Calu3 (cell line): ENCODE results near the gene ARHGEF12. TPM values are rescaled to one million over a fixed set of nuclear protein-coding genes. Genes with fewer than 3 reads are reported as not detected.

ENCODE experiments used
- BruUV-seq: library from RNA; stranded (reverse); fragments of 400-500 nt; replicated peaks from 2 replicates; lab custom pipeline; 2021; lab: Mats Ljungman, UMichigan
- CTCF ChIA-PET: fragments of 300-600 bp; sonication (Branson Sonifier 250); formaldehyde crosslinking; loops from one replicate; lab custom pipeline; 2022; ENCODE audit warnings: antibody characterized with exemption; lab: Charles Lee
- DNase-seq: peaks from one replicate; pipeline ENCODE4 v3.0.0; 2022
- H3K27ac Mint-ChIP-seq: one replicate; pipeline ENCODE4 v1.8.0; 2022; ENCODE audit warnings: mixed read lengths; ENCODE audit not compliant: unreplicated experiment
- H3K27me3 Mint-ChIP-seq: one replicate; pipeline ENCODE4 v1.8.0; 2022; ENCODE audit warnings: mixed read lengths; ENCODE audit not compliant: unreplicated experiment
- H3K36me3 Mint-ChIP-seq: one replicate; pipeline ENCODE4 v1.8.0; 2022; ENCODE audit warnings: mild to moderate bottlenecking, moderate library complexity, mixed read lengths; ENCODE audit not compliant: insufficient read depth, unreplicated experiment
- H3K4me1 Mint-ChIP-seq: one replicate; pipeline ENCODE4 v1.8.0; 2022; ENCODE audit warnings: mild to moderate bottlenecking, low read depth, mixed read lengths; ENCODE audit not compliant: unreplicated experiment
- H3K4me3 Mint-ChIP-seq: one replicate; pipeline ENCODE4 v1.8.0; 2022; ENCODE audit warnings: mild to moderate bottlenecking, low read depth, moderate library complexity, mixed read lengths; ENCODE audit not compliant: unreplicated experiment
- H3K9me3 Mint-ChIP-seq: one replicate; pipeline ENCODE4 v1.8.0; 2022; ENCODE audit warnings: low read depth, mixed read lengths; ENCODE audit not compliant: unreplicated experiment
- CTCF ChIP-seq: fragments of 200-600 bp; IDR thresholded peaks from one replicate; pipeline ENCODE4 v1.8.0; 2022; ENCODE audit warnings: antibody characterized with exemption; ENCODE audit not compliant: unreplicated experiment
- intact Hi-C: fragments of 100-400 bp; cut with micrococcal nuclease; formaldehyde crosslinking; loops from one replicate; pipeline ENCODE4 v1.10.0; 2022; ENCODE audit not compliant: unreplicated experiment
- total RNA-seq: library from RNA; stranded (reverse); gene quantifications from 2 replicates; pipeline ENCODE4 v1.2.3, GENCODE V29; 2022

Gene ARHGEF12
- total RNA-seq, 1 experiment from 2014 or later = 50.0 TPM

DNA sequence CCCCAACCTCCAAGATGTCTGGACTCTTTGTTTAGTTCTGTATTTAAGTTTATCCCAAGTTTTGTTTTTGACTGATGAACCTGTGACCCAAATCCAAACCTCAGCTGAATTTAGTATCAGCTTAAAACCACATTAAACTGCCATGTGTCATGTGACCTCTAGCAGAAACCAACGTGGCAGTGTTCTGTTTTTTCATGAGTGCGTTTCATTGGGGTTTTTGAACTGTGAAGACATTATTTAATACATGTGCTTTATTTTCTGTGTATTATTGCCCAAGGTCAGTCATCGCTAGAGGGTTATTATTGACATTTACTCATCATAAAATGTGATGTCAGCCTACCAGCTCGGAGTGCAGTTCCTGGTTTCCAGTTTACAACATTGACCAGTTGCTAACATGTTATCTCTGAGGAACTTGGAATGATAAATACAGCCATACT is 9.3 kb upstream of the ARHGEF12 start:
- CTCF ChIA-PET = no interaction called here
- Mint-ChIP-seq H3K27me3 (no peaks in the 10 kb centered on the region), H3K4me1 (peaks cover 23% of the 10 kb centered on the region), H3K4me3 (no peak overlapping the region), H3K27ac (no peak overlapping the region), H3K9me3 (no peaks in the 10 kb centered on the region), H3K36me3 (peaks cover 19% of the 10 kb centered on the region)
- BruUV-seq = no TSS peak
- intact Hi-C loops = no loop called here
- no peak for TF ChIP-seq CTCF
- no peak for DNase-seq

- no peak for DNase-seq
- Mint-ChIP-seq H3K9me3 (no peaks in the 10 kb centered on the region), H3K4me3 (no peak overlapping the region), H3K36me3 (peaks cover 19% of the 10 kb centered on the region), H3K4me1 (peaks cover 25% of the 10 kb centered on the region), H3K27ac (no peak overlapping the region), H3K27me3 (no peaks in the 10 kb centered on the region)
- intact Hi-C loops = no loop called here
- CTCF ChIA-PET = no interaction called here
- no peak for TF ChIP-seq CTCF
- no TSS peak for BruUV-seq
Observed at GRCh38 chr11:120327311-120327710, 8.9 kb upstream of the ARHGEF12 start.

DNA sequence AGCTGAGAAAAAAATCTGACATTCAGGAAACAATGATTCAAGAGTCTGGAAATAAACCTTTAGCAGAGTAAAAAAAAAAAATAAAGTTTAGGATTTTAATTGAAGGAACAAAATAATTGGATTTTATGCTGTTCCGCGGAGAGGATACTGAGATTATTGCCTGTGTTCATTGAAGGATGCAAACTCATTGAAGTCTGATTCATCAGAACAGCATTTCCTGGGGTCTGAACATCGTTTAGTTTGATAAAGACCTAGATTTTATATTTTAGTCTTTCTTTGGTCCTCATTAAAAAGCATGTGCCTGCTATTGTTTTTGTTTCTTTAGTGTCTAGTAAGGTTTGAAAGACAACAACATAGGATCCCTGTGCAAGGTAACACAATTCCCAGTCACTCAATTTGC is 6.7 kb upstream of the ARHGEF12 start:
- BruUV-seq = no TSS peak
- intact Hi-C loops = no loop called here
- Mint-ChIP-seq H3K36me3 (peaks cover 19% of the 10 kb centered on the region), H3K9me3 (no peaks in the 10 kb centered on the region), H3K27me3 (no peaks in the 10 kb centered on the region), H3K4me3 (no peak overlapping the region), H3K27ac (no peak overlapping the region), H3K4me1 (peaks cover 25% of the 10 kb centered on the region)
- TF ChIP-seq CTCF = no peak
- CTCF ChIA-PET = no interaction called here
- DNase-seq = no peak

GRCh38 chr11:120330045-120330444 is 6.2 kb upstream of the ARHGEF12 start:
- CTCF ChIA-PET = no interaction called here
- Mint-ChIP-seq H3K9me3 (no peaks in the 10 kb centered on the region), H3K27ac (no peak overlapping the region), H3K4me3 (no peak overlapping the region), H3K4me1 (peaks cover 25% of the 10 kb centered on the region), H3K27me3 (no peaks in the 10 kb centered on the region), H3K36me3 (peaks cover 14% of the 10 kb centered on the region)
- no peak for DNase-seq
- no TSS peak for BruUV-seq
- TF ChIP-seq CTCF = no peak
- intact Hi-C loops = loop anchor here (10.0 kb wide), 1 partner anchor 355 kb away; no protein-coding TSS in a partner anchor
